ENCODE measurements around the gene PSMD10. TPM values are rescaled to one million over a fixed set of nuclear protein-coding genes. Genes with fewer than 3 reads are reported as not detected.

Gene PSMD10
- polyA plus RNA-seq, 1 donor from 2014 or later = 209 TPM

GRCh38 chrX:108117988-108118387 is 26.6 kb upstream of the PSMD10 start:
- TF ChIP-seq RAD21 (conservative IDR thresholded peaks at IDR 0.05) (no peak), REST (IDR thresholded peaks at IDR 0.05; ENCODE audit: borderline replicate concordance) (no peak), EP300 (conservative IDR thresholded peaks at IDR 0.05; ENCODE audit: poor library complexity, severe bottlenecking) (no peak), POLR2AphosphoS5 (IDR thresholded peaks at IDR 0.05) (no peak), MXI1 (conservative IDR thresholded peaks at IDR 0.05; ENCODE audit: poor library complexity, severe bottlenecking) (no peak), EZH2 (IDR thresholded peaks at IDR 0.05; ENCODE audit: borderline replicate concordance, insufficient read depth, low read length, poor library complexity, severe bottlenecking) (no peak), SMC3 (conservative IDR thresholded peaks at IDR 0.05; ENCODE audit: poor library complexity) (no peak), TAF1 (IDR thresholded peaks at IDR 0.05; ENCODE audit: low read depth) (no peak)
- TF ChIP-seq, protein P1, sequence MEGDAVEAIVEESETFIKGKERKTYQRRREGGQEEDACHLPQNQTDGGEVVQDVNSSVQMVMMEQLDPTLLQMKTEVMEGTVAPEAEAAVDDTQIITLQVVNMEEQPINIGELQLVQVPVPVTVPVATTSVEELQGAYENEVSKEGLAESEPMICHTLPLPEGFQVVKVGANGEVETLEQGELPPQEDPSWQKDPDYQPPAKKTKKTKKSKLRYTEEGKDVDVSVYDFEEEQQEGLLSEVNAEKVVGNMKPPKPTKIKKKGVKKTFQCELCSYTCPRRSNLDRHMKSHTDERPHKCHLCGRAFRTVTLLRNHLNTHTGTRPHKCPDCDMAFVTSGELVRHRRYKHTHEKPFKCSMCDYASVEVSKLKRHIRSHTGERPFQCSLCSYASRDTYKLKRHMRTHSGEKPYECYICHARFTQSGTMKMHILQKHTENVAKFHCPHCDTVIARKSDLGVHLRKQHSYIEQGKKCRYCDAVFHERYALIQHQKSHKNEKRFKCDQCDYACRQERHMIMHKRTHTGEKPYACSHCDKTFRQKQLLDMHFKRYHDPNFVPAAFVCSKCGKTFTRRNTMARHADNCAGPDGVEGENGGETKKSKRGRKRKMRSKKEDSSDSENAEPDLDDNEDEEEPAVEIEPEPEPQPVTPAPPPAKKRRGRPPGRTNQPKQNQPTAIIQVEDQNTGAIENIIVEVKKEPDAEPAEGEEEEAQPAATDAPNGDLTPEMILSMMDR (IDR thresholded peaks at IDR 0.05; ENCODE audit: poor library complexity, severe bottlenecking) = no peak
- H3K9me3 ChIP-seq (ENCODE audit: low read length) = no peaks in the 10 kb centered on the region
- H4K20me1 ChIP-seq (ENCODE audit: insufficient read depth) = no peaks in the 10 kb centered on the region
- no peak overlapping the region for H3K9ac ChIP-seq (ENCODE audit: low read length)
- H3K9me2 ChIP-seq (ENCODE audit: insufficient read depth, low read length) = no peaks in the 10 kb centered on the region
- H3K27me3 ChIP-seq (ENCODE audit: insufficient read depth, low read depth, low read length) = no peaks in the 10 kb centered on the region
- no peaks in the 10 kb centered on the region for H3F3A ChIP-seq (ENCODE audit: insufficient read depth, low read length, poor library complexity, severe bottlenecking)
- no peak overlapping the region for H3K4me3 ChIP-seq (ENCODE audit: low read length)
- no peak overlapping the region for H2AFZ ChIP-seq (ENCODE audit: low read depth, low read length)
- H3K4me2 ChIP-seq (ENCODE audit: low read length) = no peak overlapping the region
- no peaks in the 10 kb centered on the region for H3K36me3 ChIP-seq (ENCODE audit: insufficient read depth, low read length)
- H3K79me2 ChIP-seq (replicated peaks; ENCODE audit: insufficient read depth, low read length) = no peaks in the 10 kb centered on the region
- no peak overlapping the region for H3K27ac ChIP-seq (ENCODE audit: low read length)

- no peaks in the 10 kb centered on the region for H3K9me2 ChIP-seq (ENCODE audit: insufficient read depth, low read length)
- no peaks in the 10 kb centered on the region for H3K9me3 ChIP-seq (ENCODE audit: low read length)
Observed at GRCh38 chrX:108114541-108114940, 23.2 kb upstream of the PSMD10 start.

More at GRCh38 chrX:108114541-108114940, 23.2 kb upstream of the PSMD10 start:
- Histone ChIP-seq H3K27me3 (ENCODE audit: insufficient read depth, low read depth, low read length) (no peaks in the 10 kb centered on the region), H3K9ac (ENCODE audit: low read length) (no peak overlapping the region), H2AFZ (ENCODE audit: low read depth, low read length) (no peak overlapping the region), H3K4me3 (ENCODE audit: low read length) (no peak overlapping the region), H3K36me3 (ENCODE audit: insufficient read depth, low read length) (no peaks in the 10 kb centered on the region), H3F3A (ENCODE audit: insufficient read depth, low read length, poor library complexity, severe bottlenecking) (no peaks in the 10 kb centered on the region), H3K79me2 (replicated peaks; ENCODE audit: insufficient read depth, low read length) (no peaks in the 10 kb centered on the region), H3K27ac (ENCODE audit: low read length) (no peak overlapping the region), H4K20me1 (ENCODE audit: insufficient read depth) (no peaks in the 10 kb centered on the region), H3K4me2 (ENCODE audit: low read length) (no peak overlapping the region)
- no peak for TF ChIP-seq RAD21 (conservative IDR thresholded peaks at IDR 0.05)
- TF ChIP-seq REST (IDR thresholded peaks at IDR 0.05; ENCODE audit: borderline replicate concordance) = no peak
- no peak for TF ChIP-seq POLR2AphosphoS5 (IDR thresholded peaks at IDR 0.05)
- TF ChIP-seq, protein P1 (IDR thresholded peaks at IDR 0.05; ENCODE audit: poor library complexity, severe bottlenecking) = no peak
- TF ChIP-seq EP300 (conservative IDR thresholded peaks at IDR 0.05; ENCODE audit: poor library complexity, severe bottlenecking) = no peak
- TF ChIP-seq EZH2 (IDR thresholded peaks at IDR 0.05; ENCODE audit: borderline replicate concordance, insufficient read depth, low read length, poor library complexity, severe bottlenecking) = no peak
- TF ChIP-seq MXI1 (conservative IDR thresholded peaks at IDR 0.05; ENCODE audit: poor library complexity, severe bottlenecking) = no peak
